OCI-LY7 (cell line): ENCODE results near the gene NEMP1. TPM values are rescaled to one million over a fixed set of nuclear protein-coding genes. Genes with fewer than 3 reads are reported as not detected.
A peak's percentile ranks its signal among the peaks of the same experiment; 100 is the strongest.

Source experiments
- BruUV-seq: library from RNA; stranded (reverse); fragments of 400-500 nt; replicated peaks from 2 replicates; lab custom pipeline; 2021; lab: Mats Ljungman, UMichigan
- CTCF ChIA-PET: fragments of 300-600 bp; sonication (Branson Sonifier 250); formaldehyde crosslinking; loops from one replicate; lab custom pipeline; 2022; ENCODE audit warnings: antibody characterized with exemption; ENCODE audit not compliant: unreplicated experiment; lab: Charles Lee
- POLR2A ChIA-PET: fragments of 300-600 bp; sonication (Branson Sonifier 250); formaldehyde crosslinking; loops from one replicate; lab custom pipeline; 2022; ENCODE audit warnings: antibody characterized with exemption; lab: Charles Lee
- DNase-seq: peaks from one replicate; pipeline ENCODE4 v3.0.0-alpha.2; 2015; ENCODE audit warnings: low spot score
- H2AFZ ChIP-seq: fragments of 200-600 bp; sonication (generic), shearing (Covaris generic); 2 replicates; pipeline ENCODE4 v1.6.1; 2014; ENCODE audit warnings: mild to moderate bottlenecking, antibody characterized with exemption, low read length, moderate library complexity
- H3K27ac ChIP-seq: fragments of 200-600 bp; sonication (generic); 2 replicates; pipeline ENCODE4 v1.5.1; 2014; ENCODE audit warnings: mixed run types, low read depth, mild to moderate bottlenecking, moderate library complexity, low read length, inconsistent platforms; ENCODE audit not compliant: poor library complexity, severe bottlenecking
- H3K36me3 ChIP-seq: fragments of 200-600 bp; sonication (generic); 2 replicates; pipeline ENCODE4 v1.6.1; 2014; ENCODE audit warnings: mild to moderate bottlenecking, antibody characterized with exemption, low read length, moderate library complexity, mixed read lengths; ENCODE audit not compliant: insufficient read depth
- H3K4me1 ChIP-seq: fragments of 200-600 bp; sonication (generic); 2 replicates; pipeline ENCODE4 v1.5.1; 2014; ENCODE audit warnings: mild to moderate bottlenecking, low read length; ENCODE audit not compliant: insufficient read depth, poor library complexity, severe bottlenecking
- H3K4me2 ChIP-seq: fragments of 200-600 bp; sonication (generic); 2 replicates; pipeline ENCODE4 v1.6.1; 2014; ENCODE audit warnings: mild to moderate bottlenecking, low read length
- H3K4me3 ChIP-seq: fragments of 200-600 bp; sonication (generic); 2 replicates; pipeline ENCODE4 v1.5.1; 2014; ENCODE audit warnings: mild to moderate bottlenecking, low read depth, low read length; ENCODE audit not compliant: poor library complexity, severe bottlenecking
- H3K79me2 ChIP-seq: fragments of 200-600 bp; sonication (generic); 2 replicates; pipeline ENCODE4 v1.6.1; 2016; ENCODE audit warnings: low read depth, mild to moderate bottlenecking, low read length, moderate library complexity, mixed read lengths; ENCODE audit not compliant: insufficient read depth
- H3K9me2 ChIP-seq: fragments of 200-600 bp; sonication (generic); 2 replicates; pipeline ENCODE4 v1.6.1; 2016; ENCODE audit warnings: mild to moderate bottlenecking, low read length, mixed read lengths; ENCODE audit not compliant: insufficient read depth
- H3K9me3 ChIP-seq: fragments of 200-600 bp; sonication (generic); 2 replicates; pipeline ENCODE4 v1.6.1; 2014; ENCODE audit warnings: mild to moderate bottlenecking, mixed run types, low read length, mixed read lengths
- H4K20me1 ChIP-seq: fragments of 200-600 bp; sonication (generic); 2 replicates; pipeline ENCODE4 v1.6.1; 2014; ENCODE audit warnings: mild to moderate bottlenecking, antibody characterized with exemption, low read length, moderate library complexity, mixed read lengths; ENCODE audit not compliant: insufficient read depth
- EZH2phosphoT487 ChIP-seq: fragments of 200-600 bp; sonication (generic); IDR thresholded peaks from 2 replicates; pipeline ENCODE4 v1.6.1; 2018; ENCODE audit warnings: low read depth, borderline replicate concordance, mild to moderate bottlenecking, mixed run types, antibody characterized with exemption, low read length, moderate library complexity, mixed read lengths
- intact Hi-C: fragments of 100-400 bp; cut with micrococcal nuclease; formaldehyde crosslinking; loops from one replicate; pipeline ENCODE4 v1.10.0; 2022; ENCODE audit not compliant: unreplicated experiment
- total RNA-seq, 2 experiments: library from RNA; depleted of rRNA in 1 of 2; stranded (reverse); fragments of >200 nt in 1 of 2; shearing (Covaris generic) in 1 of 2; gene quantifications; 2 replicates each; pipeline ENCODE4 v1.2.3, GENCODE V29; 2014 to 2022
- TF ChIP-seq, protein P1 (sequence below): fragments of 200-600 bp; sonication (generic); conservative IDR thresholded peaks from 2 replicates; pipeline ENCODE4 v1.5.1; 2014; ENCODE audit warnings: mild to moderate bottlenecking, antibody characterized with exemption, low read length, moderate library complexity, mixed read lengths

The NEMP1 gene
- total RNA-seq, 2 experiments from 2014 or later, result 45.7 to 86.3 TPM

DNA sequence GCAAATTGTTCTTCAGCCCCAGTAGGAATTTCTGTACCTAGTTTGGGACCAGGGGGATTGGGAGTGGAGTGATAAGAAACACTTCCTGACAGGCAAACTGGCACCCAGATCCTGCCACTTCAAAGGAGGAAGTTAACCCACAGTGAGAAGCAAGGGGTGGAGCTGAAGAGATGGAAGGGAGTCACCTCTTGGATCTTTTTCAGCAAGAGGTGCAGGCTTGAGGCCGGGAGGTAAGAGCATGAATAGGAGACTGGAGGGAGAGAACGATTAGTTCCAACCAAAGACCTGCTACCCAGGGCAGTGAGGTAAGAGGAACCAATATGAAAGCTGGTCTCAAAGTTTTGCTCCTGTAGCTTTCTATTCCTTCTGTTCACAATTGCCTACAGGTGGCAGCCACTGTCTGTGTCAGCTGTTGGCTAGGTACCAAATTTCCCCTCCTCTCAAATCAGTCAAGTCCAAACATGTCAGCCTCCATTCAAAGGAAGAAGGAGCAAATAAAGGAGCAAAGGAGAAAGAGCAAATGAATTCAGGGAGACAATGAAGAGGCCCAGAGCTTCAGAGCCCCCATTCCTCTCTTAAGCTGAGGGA, 47.4 kb downstream of the NEMP1 start:
- intact Hi-C loops, result no loop called here
- Histone ChIP-seq H3K4me2 (peak overlapping the region; percentile 21; the same call in 1 of the 2 replicates), H4K20me1 (no peaks in the 10 kb centered on the region), H3K27ac (no peak overlapping the region), H3K79me2 (no peaks in the 10 kb centered on the region), H2AFZ (peak overlapping the region; percentile 23), H3K4me3 (no peak overlapping the region), H3K36me3 (no peaks in the 10 kb centered on the region), H3K9me3 (no peaks in the 10 kb centered on the region), H3K9me2 (no peaks in the 10 kb centered on the region), H3K4me1 (peaks cover 5% of the 10 kb centered on the region)
- TF ChIP-seq EZH2phosphoT487, result no peak
- TF ChIP-seq, protein P1, sequence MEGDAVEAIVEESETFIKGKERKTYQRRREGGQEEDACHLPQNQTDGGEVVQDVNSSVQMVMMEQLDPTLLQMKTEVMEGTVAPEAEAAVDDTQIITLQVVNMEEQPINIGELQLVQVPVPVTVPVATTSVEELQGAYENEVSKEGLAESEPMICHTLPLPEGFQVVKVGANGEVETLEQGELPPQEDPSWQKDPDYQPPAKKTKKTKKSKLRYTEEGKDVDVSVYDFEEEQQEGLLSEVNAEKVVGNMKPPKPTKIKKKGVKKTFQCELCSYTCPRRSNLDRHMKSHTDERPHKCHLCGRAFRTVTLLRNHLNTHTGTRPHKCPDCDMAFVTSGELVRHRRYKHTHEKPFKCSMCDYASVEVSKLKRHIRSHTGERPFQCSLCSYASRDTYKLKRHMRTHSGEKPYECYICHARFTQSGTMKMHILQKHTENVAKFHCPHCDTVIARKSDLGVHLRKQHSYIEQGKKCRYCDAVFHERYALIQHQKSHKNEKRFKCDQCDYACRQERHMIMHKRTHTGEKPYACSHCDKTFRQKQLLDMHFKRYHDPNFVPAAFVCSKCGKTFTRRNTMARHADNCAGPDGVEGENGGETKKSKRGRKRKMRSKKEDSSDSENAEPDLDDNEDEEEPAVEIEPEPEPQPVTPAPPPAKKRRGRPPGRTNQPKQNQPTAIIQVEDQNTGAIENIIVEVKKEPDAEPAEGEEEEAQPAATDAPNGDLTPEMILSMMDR, result peak; percentile 56
- DNase-seq, result peak; percentile 35
- CTCF ChIA-PET, result interaction anchor here (0.9 to 1.0 kb wide), 3 partner anchors 10 to 93 kb away, joined by 3 to 4 read pairs (median 3); no protein-coding TSS in a partner anchor
- BruUV-seq, result no TSS peak
- POLR2A ChIA-PET, result interaction anchor here (0.5 to 1.5 kb wide), 4 partner anchors 12 to 658 kb away, joined by 3 to 4 read pairs (median 3); partner anchors contain the start of gene STAT6

DNA sequence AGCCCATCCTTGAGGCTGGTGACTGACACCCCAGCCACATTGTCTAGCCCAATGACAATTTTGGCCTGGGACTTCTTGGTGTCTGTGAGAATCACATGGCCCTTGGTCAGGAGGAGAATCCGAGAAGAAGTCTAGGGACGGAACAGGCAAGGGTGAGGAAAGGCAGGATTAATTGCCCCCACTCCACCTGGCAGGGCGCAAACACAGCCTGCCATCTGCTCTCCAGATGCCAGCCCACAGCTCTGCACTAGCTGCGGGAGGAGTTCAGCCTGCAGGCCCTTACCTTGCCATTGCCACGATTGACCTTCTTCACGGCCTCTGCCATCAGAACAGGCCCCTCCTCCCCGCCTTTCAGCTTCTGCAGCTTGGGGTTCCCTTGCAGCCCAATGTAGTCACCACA, 49.1 kb downstream of the NEMP1 start:
- intact Hi-C loops, result no loop called here
- Histone ChIP-seq H4K20me1 (no peaks in the 10 kb centered on the region), H3K9me2 (no peaks in the 10 kb centered on the region), H3K9me3 (no peaks in the 10 kb centered on the region), H2AFZ (no peak overlapping the region), H3K4me3 (no peak overlapping the region), H3K36me3 (no peaks in the 10 kb centered on the region), H3K4me2 (no peak overlapping the region), H3K4me1 (peaks cover 5% of the 10 kb centered on the region), H3K27ac (no peak overlapping the region), H3K79me2 (no peaks in the 10 kb centered on the region)
- ChIA-PET CTCF (interaction anchor here (0.6 kb wide), 1 partner anchor 63 kb away, joined by 3 read pairs; no protein-coding TSS in a partner anchor), POLR2A (interaction anchor here (0.6 kb wide), 1 partner anchor 222 kb away, joined by 3 read pairs; no protein-coding TSS in a partner anchor)
- no peak for TF ChIP-seq EZH2phosphoT487
- TF ChIP-seq, protein P1, result no peak
- BruUV-seq, result no TSS peak
- no peak for DNase-seq

DNA sequence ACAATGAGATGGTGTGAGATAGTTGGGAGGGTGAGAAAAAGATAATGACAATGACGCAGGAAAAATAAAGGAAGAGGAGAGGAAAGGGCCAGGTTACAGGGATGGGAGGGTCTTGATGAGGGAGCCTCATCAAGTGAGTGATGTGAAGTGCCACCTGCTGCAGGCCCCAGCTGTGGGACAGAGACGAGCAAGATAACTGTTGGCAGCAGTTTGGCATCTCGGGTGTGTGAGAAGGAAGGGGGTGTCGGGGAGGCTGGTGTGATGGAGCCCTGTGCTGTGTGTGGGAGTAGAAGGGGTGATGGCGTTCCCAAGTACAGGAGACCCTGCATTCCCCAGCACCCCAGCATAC, 50.8 kb downstream of the NEMP1 start:
- TF ChIP-seq EZH2phosphoT487, result no peak
- TF ChIP-seq, protein P1, result no peak
- Histone ChIP-seq H3K9me2 (no peaks in the 10 kb centered on the region), H3K27ac (no peak overlapping the region), H3K9me3 (no peaks in the 10 kb centered on the region), H3K4me1 (peaks cover 5% of the 10 kb centered on the region), H3K4me2 (no peak overlapping the region), H3K36me3 (no peaks in the 10 kb centered on the region), H2AFZ (no peak overlapping the region), H4K20me1 (no peaks in the 10 kb centered on the region), H3K4me3 (no peak overlapping the region), H3K79me2 (no peaks in the 10 kb centered on the region)
- BruUV-seq, result no TSS peak
- CTCF ChIA-PET, result interaction anchor here (1.2 kb wide), 1 partner anchor 84 kb away, joined by 3 read pairs; no protein-coding TSS in a partner anchor
- POLR2A ChIA-PET, result no interaction called here
- intact Hi-C loops, result no loop called here
- no peak for DNase-seq
